Smooth muscle cell of trachea (primary cell): ENCODE data around the gene MST1. TPM values are rescaled to one million over a fixed set of nuclear protein-coding genes. Genes with fewer than 3 reads are reported as not detected.

Source experiments
- total RNA-seq: library from RNA; depleted of rRNA; stranded (reverse); fragments of >200 nt; gene quantifications from 2 replicates; pipeline ENCODE4 v1.2.1, GENCODE V29; 2014

MST1 gene
- total RNA-seq, result 6.5 and 10.4 TPM in 2 replicates

GRCh38 chr3:49689046-49689907, at the start of gene MST1, which contains the start of gene RNF123:
TSS of gene MST1 (minus strand) at chr3:49689474. CDS start at chr3:49688691, 783 bp downstream.
TSS of gene RNF123 (plus strand) at chr3:49689557. CDS start at chr3:49691166, 1,609 bp downstream.

GRCh38 chr3:49723628-49724551, 34.6 kb upstream of the MST1 start, which contains the start of gene GMPPB:
TSS of gene GMPPB (minus strand) at chr3:49723951. CDS start at chr3:49723726, 225 bp downstream.

GRCh38 chr3:49719214-49719884, 30.1 kb upstream of the MST1 start, which contains the start of gene AMIGO3:
TSS of gene AMIGO3 (minus strand) at chr3:49719684. CDS start at chr3:49719465, 219 bp downstream.

GRCh38 chr3:49673715-49674496, 15.4 kb downstream of the MST1 start, which contains the start of gene APEH:
TSS of gene APEH (plus strand) at chr3:49674351. CDS start at chr3:49674402, 51 bp downstream.

Other genes starting within 250 kb of the MST1 start
- 41.3 and 53.8 TPM in 2 replicates for gene DAG1, start 219.2 kb downstream of the MST1 start, total RNA-seq
- gene BSN, start 135.0 kb downstream of the MST1 start, total RNA-seq, result under 0.01 and 0.17 TPM in 2 replicates
- gene APEH, start 15.1 kb downstream of the MST1 start, total RNA-seq, result 134 and 165 TPM in 2 replicates
- 26.2 and 35.1 TPM in 2 replicates for gene RNF123, start 83 bp upstream of the MST1 start, total RNA-seq
- gene AMIGO3, start 30.2 kb upstream of the MST1 start, total RNA-seq, result 0.29 and 1.8 TPM in 2 replicates
- 22.0 and 30.5 TPM in 2 replicates for gene GMPPB, start 34.5 kb upstream of the MST1 start, total RNA-seq
- gene IP6K1, start 97.1 kb upstream of the MST1 start, total RNA-seq, result 31.4 and 46.3 TPM in 2 replicates
- gene CDHR4, start 110.4 kb upstream of the MST1 start, total RNA-seq, result 0.33 TPM in 1 of 2 replicates, not detected in the other
- gene INKA1, start 113.8 kb upstream of the MST1 start, total RNA-seq, result 9.3 and 10.5 TPM in 2 replicates
- 46.7 and 92.1 TPM in 2 replicates for gene UBA7, start 124.5 kb upstream of the MST1 start, total RNA-seq
- 1.2 and 4.4 TPM in 2 replicates for gene TRAIP, start 167.1 kb upstream of the MST1 start, total RNA-seq
- gene CAMKV, start 180.4 kb upstream of the MST1 start, total RNA-seq, result not detected in 2 replicates
- 1.7 and 1.9 TPM in 2 replicates for gene MST1R, start 214.4 kb upstream of the MST1 start, total RNA-seq
- gene MON1A, start 240.3 kb upstream of the MST1 start, total RNA-seq, result 14.1 and 19.2 TPM in 2 replicates